ENCODE data around the gene GLI1. TPM values are rescaled to one million over a fixed set of nuclear protein-coding genes. Genes with fewer than 3 reads are reported as not detected.
"Not testable (repeated sequence)": the region's sequence is repeated elsewhere in the genome, so short reads cannot be mapped to it uniquely, and the experiment has no call there.

GLI1 gene
- polyA plus RNA-seq, 1 donor: 23.9 TPM

DNA sequence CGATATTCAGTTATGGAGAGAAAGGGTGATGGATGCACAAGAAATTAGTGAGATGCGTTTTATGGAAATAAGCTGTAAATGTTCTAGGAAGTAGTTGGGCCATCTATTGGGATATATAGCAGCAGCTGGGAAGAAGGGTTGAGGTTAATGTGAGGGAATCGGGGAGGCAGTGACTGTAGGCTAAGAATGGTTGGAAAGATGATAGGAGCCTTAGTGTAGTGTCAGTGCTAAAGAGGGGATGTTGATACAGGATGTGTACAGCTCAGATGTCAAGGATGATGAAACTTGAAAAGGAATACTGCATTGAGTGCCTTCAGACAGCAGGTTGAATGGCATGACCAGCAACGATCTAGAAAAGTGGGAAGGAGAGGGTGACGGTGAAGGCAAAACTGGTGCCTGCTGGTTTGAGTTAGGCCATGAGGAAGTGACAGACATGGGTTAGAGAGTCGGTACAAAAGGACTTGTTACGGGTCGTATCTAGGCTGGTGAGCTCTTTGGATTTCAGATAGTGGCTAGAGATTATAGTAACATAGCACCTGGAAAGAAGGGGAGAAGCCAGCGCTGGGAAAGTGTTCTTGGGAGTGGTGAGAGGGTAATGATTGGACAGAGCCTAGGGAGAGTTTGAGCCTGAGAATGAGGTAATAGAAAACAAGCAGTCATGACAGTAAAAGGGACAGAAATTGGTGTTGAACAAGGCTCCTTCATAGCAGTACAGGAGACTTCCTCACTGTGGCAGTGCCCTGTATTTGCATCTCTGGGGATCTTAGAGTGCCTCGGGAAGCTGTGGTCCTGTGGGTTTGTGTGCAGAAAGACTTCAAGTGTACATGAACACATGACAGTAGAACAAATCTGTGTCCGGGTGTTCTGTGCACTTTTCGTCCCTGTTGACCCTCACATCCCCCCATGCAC lies 37.9 kb downstream of the GLI1 start:
- DNase-seq: no peak

DNA sequence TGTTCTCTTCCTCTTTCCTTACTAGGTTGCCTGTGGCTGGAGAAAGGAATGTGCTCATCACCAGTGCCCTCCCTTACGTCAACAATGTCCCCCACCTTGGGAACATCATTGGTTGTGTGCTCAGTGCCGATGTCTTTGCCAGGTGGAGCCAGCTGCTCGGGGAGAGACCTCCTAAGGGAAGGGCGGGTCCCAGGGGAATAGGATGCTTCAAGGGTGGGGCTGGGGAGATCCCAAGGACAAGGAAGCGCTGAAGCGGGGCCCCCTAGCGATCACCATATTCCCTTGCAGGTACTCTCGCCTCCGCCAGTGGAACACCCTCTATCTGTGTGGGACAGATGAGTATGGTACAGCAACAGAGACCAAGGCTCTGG lies 38.5 kb downstream of the GLI1 start:
- no peak for DNase-seq

DNA sequence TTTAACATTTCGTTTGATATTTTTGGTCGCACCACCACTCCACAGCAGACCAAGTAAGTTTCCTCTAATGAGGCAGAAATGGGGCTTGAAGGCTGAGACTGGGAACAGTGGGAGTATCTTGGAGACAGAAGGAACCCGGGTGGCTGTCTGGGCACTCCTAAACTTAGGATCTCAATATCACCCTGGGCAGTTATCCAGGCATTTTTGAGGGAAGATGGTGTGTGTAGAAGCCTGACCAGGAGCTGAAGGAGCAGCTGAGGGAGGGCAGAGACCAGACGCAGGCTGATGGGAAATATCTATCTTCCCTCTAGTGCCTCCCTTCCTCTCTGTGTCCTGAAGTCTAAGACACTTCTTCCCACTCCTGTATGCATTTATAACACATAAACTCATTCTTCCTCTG lies 39.0 kb downstream of the GLI1 start:
- DNase-seq: no peak

DNA sequence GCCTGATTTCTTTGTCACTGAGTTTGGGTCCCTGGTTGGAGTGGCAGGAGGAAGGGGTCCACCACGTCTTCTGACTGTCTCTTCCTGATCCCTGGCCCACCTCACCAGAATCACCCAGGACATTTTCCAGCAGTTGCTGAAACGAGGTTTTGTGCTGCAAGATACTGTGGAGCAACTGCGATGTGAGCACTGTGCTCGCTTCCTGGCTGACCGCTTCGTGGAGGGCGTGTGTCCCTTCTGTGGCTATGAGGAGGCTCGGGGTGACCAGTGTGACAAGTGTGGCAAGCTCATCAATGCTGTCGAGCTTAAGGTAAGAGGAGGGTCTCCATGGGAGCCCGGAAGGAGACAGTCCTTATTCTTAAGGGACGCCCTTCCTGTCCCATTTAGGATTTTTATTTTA lies 40.6 kb downstream of the GLI1 start:
- no peak for DNase-seq

DNA sequence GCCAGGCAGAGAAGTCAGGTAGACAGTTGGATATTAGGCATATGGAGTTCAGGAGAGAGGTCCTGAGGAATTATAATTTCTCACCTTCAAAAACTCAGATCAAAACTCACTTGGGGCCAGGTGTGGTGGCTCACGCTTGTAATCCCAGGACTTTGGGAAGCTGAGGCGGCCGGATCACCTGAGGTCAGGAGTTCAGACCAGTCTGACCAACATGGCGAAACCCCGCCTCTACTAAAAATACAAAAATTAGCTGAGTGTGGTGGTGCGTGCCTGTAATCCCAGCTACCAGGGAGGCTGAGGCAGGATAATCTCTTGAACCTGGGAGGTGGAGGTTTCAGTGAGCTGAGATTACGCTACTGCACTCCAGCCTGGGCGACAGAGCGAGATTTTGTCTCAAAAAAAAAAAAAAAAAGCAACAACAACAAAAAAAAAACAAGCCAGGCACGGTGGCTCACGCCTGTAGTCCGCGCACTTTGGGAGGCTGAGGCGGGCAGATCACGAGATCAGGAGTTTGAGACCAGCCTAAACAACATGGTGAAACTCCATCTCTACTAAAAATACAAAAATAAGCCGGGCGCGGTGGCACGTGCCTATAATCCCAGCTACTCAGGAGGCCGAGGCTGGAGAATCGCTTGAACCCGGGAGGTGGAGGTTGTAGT lies 42.9 kb downstream of the GLI1 start:
- DNase-seq: not testable (repeated sequence)

DNA sequence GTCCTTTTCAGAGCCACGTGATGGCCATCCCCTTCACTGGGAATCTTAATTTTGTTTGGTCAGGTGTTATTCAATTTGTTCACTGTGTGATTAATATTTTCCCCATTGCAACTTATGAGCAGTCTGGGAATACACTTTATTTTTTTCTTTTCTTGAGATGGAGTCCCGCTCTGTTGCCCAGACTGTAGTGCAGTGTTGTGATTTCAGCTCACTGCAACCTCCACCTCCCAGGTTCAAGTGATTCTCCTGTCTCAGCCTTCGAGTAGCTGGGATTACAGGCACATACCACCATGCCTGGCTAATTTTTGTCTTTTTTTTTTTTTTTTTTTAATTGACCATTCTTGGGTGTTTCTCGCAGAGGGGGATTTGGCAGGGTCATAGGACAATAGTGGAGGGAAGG lies 47.0 kb downstream of the GLI1 start:
- not testable (repeated sequence) for DNase-seq

DNA sequence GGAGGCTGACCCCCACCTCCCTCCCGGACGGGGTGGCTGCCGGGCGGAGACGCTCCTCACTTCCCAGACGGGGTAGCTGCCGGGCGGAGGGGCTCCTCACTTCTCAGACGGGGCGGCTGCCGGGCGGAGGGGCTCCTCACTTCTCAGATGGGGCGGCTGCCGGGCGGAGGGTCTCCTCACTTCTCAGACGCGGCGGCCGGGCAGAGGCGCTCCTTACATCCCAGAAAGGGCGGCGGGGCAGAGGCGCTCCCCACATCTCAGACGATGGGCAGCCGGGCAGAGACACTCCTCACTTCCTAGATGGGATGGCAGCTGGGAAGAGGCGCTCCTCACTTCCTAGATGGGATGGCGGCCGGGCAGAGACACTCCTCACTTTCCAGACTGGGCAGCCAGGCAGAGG lies 48.2 kb downstream of the GLI1 start:
- DNase-seq: not testable (repeated sequence)

DNA sequence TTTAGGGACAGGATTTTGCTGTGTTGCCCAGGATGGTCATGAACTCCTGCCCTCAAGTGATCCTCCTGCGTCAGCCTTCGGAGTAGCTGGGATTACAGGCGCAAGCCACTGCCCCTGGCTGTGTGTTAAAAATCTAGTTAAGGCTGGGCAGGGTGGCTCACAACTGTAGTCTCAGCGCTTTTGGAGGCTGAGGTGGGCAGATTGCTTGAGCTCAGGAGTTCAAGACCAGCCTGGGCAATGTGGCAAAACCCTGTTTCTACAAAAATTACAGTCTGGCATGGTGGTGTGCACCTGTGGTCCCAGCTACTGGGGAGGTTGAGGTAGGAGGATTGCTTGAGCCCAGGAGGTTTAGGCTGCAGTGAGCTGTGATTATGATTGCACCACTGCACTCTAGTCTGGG lies 51.6 kb downstream of the GLI1 start:
- no peak for DNase-seq

DNA sequence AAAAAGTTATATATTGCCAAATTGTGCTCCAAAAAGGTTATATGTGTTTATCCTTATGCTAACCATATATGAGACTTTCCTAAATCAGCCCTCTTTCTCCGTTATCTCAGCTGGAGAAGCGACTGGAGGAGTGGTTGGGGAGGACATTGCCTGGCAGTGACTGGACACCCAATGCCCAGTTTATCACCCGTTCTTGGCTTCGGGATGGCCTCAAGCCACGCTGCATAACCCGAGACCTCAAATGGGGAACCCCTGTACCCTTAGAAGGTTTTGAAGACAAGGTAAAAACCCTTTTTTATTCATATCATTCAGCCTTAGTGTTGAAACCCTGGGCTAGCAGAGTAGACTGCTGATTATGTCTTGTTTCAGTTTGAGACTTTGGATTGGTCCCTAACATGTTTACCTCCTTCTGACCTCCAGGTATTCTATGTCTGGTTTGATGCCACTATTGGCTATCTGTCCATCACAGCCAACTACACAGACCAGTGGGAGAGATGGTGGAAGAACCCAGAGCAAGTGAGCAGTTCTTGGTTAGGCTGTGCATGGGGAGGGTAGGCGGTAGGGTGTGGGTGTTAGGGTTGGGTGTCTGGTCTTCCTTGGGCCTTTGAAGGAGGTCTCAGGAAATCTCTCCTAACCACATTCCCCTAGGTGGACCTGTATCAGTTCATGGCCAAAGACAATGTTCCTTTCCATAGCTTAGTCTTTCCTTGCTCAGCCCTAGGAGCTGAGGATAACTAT lies 52.2 kb downstream of the GLI1 start:
- DNase-seq: no peak

DNA sequence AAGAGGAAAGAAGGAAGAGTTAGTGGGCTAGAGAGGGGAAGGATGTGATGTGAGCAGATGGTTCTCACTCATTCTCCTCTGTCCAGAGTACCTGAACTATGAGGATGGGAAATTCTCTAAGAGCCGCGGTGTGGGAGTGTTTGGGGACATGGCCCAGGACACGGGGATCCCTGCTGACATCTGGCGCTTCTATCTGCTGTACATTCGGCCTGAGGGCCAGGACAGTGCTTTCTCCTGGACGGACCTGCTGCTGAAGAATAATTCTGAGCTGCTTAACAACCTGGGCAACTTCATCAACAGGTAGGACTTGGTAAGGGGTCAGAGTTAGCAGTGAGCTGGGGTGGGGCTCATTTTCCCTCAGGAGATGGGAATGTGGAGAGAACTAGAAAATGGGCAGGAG lies 53.1 kb downstream of the GLI1 start:
- DNase-seq: no peak

DNA sequence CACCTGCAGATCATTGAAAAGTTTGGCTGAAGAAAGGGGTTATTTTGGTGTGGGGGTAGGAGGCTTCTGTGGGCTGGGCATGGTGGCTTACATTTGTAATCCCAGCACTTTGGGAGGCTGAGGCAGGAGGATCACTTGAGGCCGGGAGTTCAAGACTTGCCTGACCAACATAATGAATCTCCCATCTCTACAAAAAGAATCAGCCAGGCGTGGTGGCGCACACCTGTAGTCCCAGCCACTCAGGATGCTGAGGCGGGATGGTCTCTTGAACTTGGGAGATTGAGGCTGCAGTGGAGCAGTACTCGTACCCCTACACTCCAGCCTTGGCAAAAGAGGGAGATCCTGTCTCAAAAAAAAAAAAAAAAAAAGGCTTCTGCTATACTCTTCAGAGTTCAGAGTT lies 53.7 kb downstream of the GLI1 start:
- DNase-seq: no peak

DNA sequence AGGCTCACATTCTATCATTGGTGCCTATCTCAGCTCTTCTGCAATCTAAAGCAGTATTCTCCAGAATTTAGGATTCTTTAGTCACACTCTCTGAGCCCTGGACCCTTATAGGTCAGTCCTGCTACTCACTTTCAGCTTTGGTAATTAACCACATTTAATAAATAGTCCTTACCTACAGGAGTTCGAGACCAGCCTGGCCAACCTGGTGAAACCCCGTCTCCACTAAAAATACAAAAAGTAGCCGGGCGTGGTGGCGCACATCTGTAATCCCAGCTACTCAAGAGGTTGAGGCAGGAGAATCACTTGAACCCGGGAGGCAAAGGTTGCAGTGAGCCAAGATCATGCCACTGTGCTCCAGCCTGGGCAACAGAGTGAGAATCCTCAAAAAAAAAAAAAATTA lies 54.1 kb downstream of the GLI1 start:
- DNase-seq: not testable (repeated sequence)

DNA sequence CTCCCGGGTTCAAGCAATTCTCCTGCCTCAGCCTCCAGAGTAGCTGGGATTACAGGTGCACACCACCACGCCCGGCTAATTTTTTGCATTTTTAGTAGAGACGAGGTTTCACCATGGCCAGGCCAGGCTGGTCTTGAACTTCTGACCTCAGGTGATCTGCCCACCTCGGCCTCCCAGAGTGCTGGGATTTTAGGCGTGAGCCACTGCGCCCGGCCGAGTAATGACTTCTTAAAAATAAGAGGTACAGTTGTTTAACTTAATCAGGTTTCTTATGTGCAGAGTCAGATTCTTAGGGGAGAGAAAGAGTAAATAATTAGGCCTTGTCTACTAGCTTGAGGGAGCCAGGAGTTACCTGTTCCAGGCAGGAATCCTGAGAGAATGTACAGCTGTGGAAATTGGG lies 54.7 kb downstream of the GLI1 start:
- DNase-seq: not testable (repeated sequence)

DNA sequence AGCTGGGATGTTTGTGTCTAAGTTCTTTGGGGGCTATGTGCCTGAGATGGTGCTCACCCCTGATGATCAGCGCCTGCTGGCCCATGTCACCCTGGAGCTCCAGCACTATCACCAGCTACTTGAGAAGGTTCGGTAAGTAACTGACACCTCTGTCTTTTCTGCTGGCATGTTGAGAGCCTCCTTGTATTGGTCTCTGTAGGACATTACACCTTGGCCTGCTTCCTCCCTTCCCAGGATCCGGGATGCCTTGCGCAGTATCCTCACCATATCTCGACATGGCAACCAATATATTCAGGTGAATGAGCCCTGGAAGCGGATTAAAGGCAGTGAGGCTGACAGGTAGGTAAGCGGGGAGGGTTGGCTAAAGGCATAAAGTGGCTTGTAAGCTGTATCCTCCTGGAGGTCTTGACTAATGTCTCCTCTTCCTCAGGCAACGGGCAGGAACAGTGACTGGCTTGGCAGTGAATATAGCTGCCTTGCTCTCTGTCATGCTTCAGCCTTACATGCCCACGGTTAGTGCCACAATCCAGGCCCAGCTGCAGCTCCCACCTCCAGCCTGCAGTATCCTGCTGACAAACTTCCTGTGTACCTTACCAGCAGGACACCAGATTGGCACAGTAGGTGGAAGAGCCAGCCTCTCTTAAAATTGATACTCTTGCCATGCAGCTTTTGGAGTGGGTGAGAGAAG lies 55.3 kb downstream of the GLI1 start:
- DNase-seq: no peak

DNA sequence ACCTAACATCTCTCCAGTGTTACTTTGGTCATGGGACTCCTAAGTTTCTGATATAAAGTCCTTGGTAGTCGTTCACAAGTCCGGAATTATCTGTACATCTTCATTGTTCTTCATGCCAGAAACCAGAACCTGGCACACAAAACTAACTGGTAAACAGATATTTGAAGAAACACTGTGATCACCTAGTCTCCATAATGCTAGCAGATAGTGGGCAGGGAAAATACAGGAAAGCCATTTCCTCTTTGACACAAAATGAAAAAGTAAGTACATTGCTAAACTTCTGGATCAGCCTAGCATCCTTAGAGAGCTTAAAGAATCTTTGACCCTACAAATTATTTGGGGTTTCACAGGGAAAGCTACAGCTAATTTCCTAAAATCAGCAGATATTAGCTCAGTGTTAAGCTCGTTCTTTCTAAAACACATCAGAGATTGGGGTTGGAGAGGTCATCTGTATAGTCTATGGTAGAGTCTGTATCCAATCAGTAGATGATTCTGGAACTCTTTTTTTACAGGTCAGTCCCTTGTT lies 55.9 kb downstream of the GLI1 start:
- no peak for DNase-seq

DNA sequence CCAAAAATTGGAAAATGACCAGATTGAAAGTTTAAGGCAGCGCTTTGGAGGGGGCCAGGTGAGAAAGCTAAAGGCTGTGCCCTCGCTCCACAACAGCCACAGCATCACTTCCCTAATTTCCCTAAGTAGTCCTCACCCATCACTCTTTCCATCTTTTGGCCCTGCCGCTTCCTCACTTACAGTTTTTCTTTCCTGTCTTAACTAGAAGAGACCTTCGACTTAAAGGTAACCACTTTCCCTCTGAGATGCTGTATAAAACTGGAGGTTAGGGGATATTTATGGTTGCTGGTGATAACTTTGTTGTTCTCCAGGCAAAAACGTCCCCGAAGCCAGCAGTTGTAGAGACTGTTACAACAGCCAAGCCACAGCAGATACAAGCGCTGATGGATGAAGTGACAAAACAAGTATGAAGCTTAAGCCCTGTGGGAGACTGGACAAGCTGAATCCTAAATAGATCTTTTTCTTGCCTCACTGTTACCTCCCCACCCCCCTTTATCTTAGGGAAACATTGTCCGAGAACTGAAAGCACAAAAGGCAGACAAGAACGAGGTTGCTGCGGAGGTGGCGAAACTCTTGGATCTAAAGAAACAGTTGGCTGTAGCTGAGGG lies 56.5 kb downstream of the GLI1 start:
- no peak for DNase-seq

DNA sequence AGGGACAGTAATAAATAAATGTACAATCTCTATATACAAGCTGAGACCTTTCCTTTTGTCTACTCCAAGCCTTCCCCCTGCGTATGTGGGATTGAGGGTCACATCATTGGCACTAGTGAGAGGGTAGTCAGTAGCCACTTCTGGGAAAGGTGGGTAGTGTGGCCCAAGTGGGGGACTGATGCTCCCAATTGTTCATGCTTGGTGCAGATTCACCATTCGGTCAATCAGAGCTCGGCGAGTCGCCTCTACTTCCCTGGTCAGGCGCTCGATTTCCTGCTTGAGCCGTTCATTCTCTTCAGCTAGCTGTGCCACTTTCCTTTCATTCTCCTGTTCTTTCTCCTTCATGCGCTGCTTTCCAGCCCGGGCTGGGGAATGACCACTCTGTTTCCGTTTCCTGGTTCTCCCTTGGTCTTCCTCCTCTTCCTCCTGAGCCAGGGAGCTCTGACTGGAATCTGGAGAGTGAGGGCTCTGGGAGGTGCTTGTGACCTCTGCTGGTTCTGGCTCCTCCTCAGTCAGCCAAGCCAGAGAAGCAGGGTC lies 57.1 kb downstream of the GLI1 start:
- DNase-seq: no peak

DNA sequence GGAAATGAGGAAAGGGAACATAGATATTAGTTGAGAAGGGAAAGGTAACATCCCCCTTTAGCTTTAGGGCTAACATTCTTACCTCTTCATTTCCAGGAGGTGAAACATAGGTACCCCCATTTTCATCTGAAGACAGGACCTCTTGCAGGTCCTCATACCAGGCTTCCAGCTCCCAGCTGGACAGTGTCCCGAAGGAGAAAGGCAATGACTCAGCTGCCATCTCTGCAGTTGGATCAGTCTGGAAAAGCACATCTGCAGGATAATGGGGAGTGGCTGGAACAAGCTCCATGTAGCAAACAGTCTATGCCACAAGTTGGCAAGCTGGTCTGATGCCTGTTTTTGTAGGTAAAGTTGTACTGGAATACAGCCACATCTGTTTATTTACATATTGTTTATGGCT lies 57.6 kb downstream of the GLI1 start:
- DNase-seq: no peak

DNA sequence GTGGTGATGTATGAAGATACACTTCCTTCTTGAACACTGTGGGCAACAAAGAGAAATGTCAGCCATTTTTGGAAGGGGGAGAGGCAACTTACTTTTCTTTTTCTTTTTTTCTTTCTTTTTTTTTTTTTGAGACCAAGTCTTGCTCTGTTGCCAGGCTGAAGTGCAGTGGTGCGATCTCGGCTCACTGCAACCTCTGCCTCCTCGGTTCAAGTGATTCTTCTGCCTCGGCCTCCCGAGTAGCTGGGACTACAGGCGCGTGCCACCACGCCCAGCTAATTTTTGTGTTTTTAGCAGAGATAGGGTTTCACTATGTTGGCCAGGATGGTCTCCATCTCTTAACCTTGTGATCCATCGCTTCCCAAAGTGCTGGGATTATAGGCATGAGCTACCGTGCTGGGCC lies 58.1 kb downstream of the GLI1 start:
- DNase-seq: not testable (repeated sequence)

DNA sequence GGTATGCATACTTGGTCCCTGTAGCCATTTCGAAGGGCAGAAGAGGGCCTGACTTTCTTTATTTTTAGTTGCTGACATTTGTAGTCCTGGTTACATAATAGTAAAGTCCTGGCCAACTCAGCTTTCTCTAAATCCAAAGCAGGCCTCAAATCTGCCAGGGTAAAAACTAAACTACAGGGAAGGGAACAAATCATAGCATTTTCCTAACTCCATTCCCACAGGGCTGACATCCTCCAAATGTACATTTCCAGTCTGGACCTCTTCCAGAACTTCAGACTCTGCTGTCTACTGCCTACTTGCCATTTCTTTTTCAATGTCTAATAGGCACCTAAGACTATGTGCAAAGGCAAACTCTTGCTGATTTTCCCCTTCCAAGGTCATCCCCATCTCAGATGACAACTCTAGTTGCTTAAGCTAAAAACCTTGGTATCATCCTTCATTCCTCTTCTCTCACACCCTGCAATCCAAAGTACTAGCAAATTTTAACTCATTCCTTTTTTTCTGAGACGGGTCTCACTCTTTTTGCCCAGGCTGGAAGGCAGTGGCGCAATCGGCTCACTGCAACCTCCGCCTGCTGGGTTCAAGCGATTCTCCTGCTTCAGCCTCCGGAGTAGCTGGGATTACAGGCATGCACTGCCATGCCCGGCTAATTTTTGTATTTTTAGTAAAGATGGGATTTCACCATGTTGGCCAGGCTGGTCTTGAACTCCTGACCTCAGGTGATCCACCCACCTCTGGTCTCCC lies 58.8 kb downstream of the GLI1 start:
- no peak for DNase-seq

Data from left kidney (tissue), 2 donors.